A673 (cell line): ENCODE results near the gene NTRK3. TPM values are rescaled to one million over a fixed set of nuclear protein-coding genes. Genes with fewer than 3 reads are reported as not detected.
A peak's percentile ranks its signal among the peaks of the same experiment; 100 is the strongest.

ENCODE experiments used
- BruUV-seq: library from RNA; stranded (reverse); fragments of 400-500 nt; replicated peaks from 2 replicates; lab custom pipeline; 2021; lab: Mats Ljungman, UMichigan
- CTCF ChIA-PET: fragments of 300-600 bp; sonication (Branson Sonifier 250); formaldehyde crosslinking; loops from one replicate; lab custom pipeline; 2022; ENCODE audit warnings: antibody characterized with exemption; lab: Charles Lee
- POLR2A ChIA-PET: fragments of 300-600 bp; sonication (Branson Sonifier 250); formaldehyde crosslinking; loops from one replicate; lab custom pipeline; 2022; ENCODE audit warnings: antibody characterized with exemption; ENCODE audit not compliant: low non-redundant PET; lab: Charles Lee
- DNase-seq: peaks from one replicate; pipeline ENCODE4 v3.0.0-alpha.2; 2015; ENCODE audit warnings: low spot score
- H3K27ac ChIP-seq: fragments of 200-600 bp; sonication (generic); 2 replicates; pipeline ENCODE4 v1.5.1; 2016; ENCODE audit warnings: mixed run types, low read depth, mild to moderate bottlenecking, mixed read lengths, antibody characterized with exemption, low read length; ENCODE audit not compliant: poor library complexity, severe bottlenecking
- H3K27me3 ChIP-seq: fragments of 200-600 bp; sonication (generic); replicated peaks from 2 replicates; pipeline ENCODE4 v1.6.1; 2017; ENCODE audit warnings: mixed run types, low read depth, mild to moderate bottlenecking, mixed read lengths, antibody characterized with exemption, low read length; ENCODE audit not compliant: insufficient read depth, poor library complexity
- H3K36me3 ChIP-seq: fragments of 200-600 bp; sonication (generic); 2 replicates; pipeline ENCODE4 v1.6.1; 2016; ENCODE audit warnings: mixed run types, mild to moderate bottlenecking, mixed read lengths, antibody characterized with exemption, low read length; ENCODE audit not compliant: insufficient read depth, poor library complexity, severe bottlenecking
- H3K4me1 ChIP-seq: fragments of 200-600 bp; sonication (generic); 2 replicates; pipeline ENCODE4 v1.6.1; 2017; ENCODE audit warnings: mixed run types, mild to moderate bottlenecking, mixed read lengths, antibody characterized with exemption, low read length; ENCODE audit not compliant: insufficient read depth, poor library complexity, severe bottlenecking
- H3K4me3 ChIP-seq: fragments of 200-600 bp; sonication (generic); 2 replicates; pipeline ENCODE4 v1.5.1; 2016; ENCODE audit warnings: low read depth, mixed run types, mild to moderate bottlenecking, mixed read lengths, low read length; ENCODE audit not compliant: poor library complexity, severe bottlenecking
- H3K9me3 ChIP-seq: fragments of 200-600 bp; sonication (generic); 2 replicates; pipeline ENCODE4 v1.6.1; 2016; ENCODE audit warnings: mixed run types, low read depth, mild to moderate bottlenecking, mixed read lengths, antibody characterized with exemption, low read length; ENCODE audit not compliant: poor library complexity, severe bottlenecking
- EZH2 ChIP-seq: fragments of 200-600 bp; sonication (generic); IDR thresholded peaks from 2 replicates; pipeline ENCODE4 v1.6.1; 2017; ENCODE audit warnings: borderline replicate concordance, low read depth, mild to moderate bottlenecking, mixed read lengths, antibody characterized with exemption, low read length; ENCODE audit not compliant: poor library complexity, severe bottlenecking
- intact Hi-C: fragments of 100-400 bp; cut with micrococcal nuclease; formaldehyde crosslinking; loops from one replicate; pipeline ENCODE4 v1.10.0; 2022; ENCODE audit not compliant: unreplicated experiment
- total RNA-seq: library from RNA; stranded (reverse); gene quantifications from 2 replicates; pipeline ENCODE4 v1.2.3, GENCODE V29; 2021
- TF ChIP-seq, protein P1 (sequence below): fragments of 300-800, 200-600 bp; sonication (generic); conservative IDR thresholded peaks from 2 replicates; pipeline ENCODE4 v1.5.1; 2017; ENCODE audit warnings: low read depth, mild to moderate bottlenecking, antibody characterized with exemption, low read length, moderate library complexity, mixed read lengths

NTRK3 gene
- total RNA-seq, 1 experiment from 2014 or later: not detected

DNA sequence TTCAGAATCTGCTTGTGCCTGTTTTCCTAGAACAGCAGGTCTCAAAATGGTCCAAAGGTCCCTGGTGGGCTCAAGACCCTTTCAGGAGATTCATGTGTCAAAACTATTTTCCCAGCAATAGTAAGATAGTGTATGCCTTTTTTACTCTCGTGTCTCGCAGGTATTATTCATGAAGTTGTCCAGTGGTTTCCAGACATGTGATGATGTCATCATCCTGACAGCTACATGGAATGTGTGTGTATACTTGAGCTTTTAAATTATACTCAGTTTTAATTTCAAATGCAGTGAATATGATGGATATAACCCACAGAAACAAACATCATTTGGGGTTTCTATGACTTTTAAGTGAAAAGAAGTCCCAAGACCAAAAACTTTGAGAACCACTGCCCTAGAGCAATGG is 288.6 kb downstream of the NTRK3 start:
- Histone ChIP-seq H3K36me3 (no peaks in the 10 kb centered on the region), H3K27me3 (no peaks in the 10 kb centered on the region), H3K4me3 (no peak overlapping the region), H3K4me1 (no peaks in the 10 kb centered on the region), H3K27ac (no peak overlapping the region), H3K9me3 (no peaks in the 10 kb centered on the region)
- intact Hi-C loops: no loop called here
- DNase-seq: no peak
- TF ChIP-seq, protein P1, sequence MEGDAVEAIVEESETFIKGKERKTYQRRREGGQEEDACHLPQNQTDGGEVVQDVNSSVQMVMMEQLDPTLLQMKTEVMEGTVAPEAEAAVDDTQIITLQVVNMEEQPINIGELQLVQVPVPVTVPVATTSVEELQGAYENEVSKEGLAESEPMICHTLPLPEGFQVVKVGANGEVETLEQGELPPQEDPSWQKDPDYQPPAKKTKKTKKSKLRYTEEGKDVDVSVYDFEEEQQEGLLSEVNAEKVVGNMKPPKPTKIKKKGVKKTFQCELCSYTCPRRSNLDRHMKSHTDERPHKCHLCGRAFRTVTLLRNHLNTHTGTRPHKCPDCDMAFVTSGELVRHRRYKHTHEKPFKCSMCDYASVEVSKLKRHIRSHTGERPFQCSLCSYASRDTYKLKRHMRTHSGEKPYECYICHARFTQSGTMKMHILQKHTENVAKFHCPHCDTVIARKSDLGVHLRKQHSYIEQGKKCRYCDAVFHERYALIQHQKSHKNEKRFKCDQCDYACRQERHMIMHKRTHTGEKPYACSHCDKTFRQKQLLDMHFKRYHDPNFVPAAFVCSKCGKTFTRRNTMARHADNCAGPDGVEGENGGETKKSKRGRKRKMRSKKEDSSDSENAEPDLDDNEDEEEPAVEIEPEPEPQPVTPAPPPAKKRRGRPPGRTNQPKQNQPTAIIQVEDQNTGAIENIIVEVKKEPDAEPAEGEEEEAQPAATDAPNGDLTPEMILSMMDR: no peak
- no peak for TF ChIP-seq EZH2
- POLR2A ChIA-PET: no interaction called here
- BruUV-seq: no TSS peak
- CTCF ChIA-PET: no interaction called here

DNA sequence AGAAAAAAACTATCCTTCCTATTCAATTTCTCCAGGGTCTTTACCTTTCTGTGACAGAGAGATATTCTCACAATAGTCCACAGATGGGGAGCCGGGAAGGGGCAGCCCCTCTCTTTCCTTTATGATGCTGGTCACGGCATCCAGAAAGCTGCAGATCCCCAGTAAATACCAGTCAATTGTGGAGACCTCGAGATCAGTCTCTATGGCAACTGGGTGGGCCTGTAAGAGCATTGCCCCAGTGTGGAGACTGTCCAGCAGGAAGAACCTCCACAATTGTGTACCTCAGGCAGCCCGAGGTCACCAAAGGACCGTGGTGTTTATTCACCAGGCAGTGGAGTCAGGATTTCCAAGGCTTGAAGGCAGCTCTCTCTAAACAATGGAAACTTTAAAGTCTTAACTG is 291.2 kb downstream of the NTRK3 start:
- DNase-seq: no peak
- CTCF ChIA-PET: no interaction called here
- Histone ChIP-seq H3K4me1 (no peaks in the 10 kb centered on the region), H3K27ac (no peak overlapping the region), H3K27me3 (peaks cover under 1% of the 10 kb centered on the region), H3K36me3 (no peaks in the 10 kb centered on the region), H3K9me3 (no peaks in the 10 kb centered on the region), H3K4me3 (no peak overlapping the region)
- no TSS peak for BruUV-seq
- no peak for TF ChIP-seq EZH2
- TF ChIP-seq, protein P1: no peak
- POLR2A ChIA-PET: no interaction called here
- intact Hi-C loops: no loop called here

DNA sequence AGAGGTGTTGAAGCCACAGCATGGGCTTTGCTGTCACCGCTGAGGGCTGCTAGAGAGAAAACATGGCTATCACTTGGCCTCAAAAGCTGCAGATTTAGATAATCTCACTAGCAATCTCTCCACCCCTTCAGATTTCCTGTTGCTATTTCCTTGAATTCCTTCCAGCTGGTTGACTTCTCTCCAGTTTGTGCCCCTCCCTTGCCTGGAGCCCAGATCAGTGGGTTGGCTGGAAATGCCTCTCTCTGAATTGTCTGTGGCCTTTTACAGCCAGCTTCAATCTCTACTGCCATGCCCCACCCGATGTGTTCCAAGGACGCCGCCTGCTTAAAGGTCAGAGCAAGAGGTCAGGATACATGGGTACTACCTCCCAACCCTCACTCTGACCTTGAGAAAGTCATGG is 294.1 kb downstream of the NTRK3 start:
- H3K27ac ChIP-seq: no peak overlapping the region
- intact Hi-C loops: no loop called here
- CTCF ChIA-PET: no interaction called here
- H3K4me3 ChIP-seq: no peak overlapping the region
- H3K4me1 ChIP-seq: no peaks in the 10 kb centered on the region
- no peaks in the 10 kb centered on the region for H3K36me3 ChIP-seq
- no peak for TF ChIP-seq EZH2
- TF ChIP-seq, protein P1: no peak
- peak; percentile 10 for DNase-seq
- no peaks in the 10 kb centered on the region for H3K9me3 ChIP-seq
- H3K27me3 ChIP-seq: peaks cover 2% of the 10 kb centered on the region
- POLR2A ChIA-PET: no interaction called here
- no TSS peak for BruUV-seq
